NCI-H748 (cell line): ENCODE data around the gene EPHA10.

ENCODE experiments used
- DNase-seq: peaks from one replicate; lab custom pipeline; 2025; ENCODE audit not compliant: unreplicated experiment; lab: John Stamatoyannopoulos, UW

The EPHA10 gene

GRCh38 chr1:37734629-37735591 lies 30.0 kb downstream of the EPHA10 start:
- DNase-seq, result no peak

DNA sequence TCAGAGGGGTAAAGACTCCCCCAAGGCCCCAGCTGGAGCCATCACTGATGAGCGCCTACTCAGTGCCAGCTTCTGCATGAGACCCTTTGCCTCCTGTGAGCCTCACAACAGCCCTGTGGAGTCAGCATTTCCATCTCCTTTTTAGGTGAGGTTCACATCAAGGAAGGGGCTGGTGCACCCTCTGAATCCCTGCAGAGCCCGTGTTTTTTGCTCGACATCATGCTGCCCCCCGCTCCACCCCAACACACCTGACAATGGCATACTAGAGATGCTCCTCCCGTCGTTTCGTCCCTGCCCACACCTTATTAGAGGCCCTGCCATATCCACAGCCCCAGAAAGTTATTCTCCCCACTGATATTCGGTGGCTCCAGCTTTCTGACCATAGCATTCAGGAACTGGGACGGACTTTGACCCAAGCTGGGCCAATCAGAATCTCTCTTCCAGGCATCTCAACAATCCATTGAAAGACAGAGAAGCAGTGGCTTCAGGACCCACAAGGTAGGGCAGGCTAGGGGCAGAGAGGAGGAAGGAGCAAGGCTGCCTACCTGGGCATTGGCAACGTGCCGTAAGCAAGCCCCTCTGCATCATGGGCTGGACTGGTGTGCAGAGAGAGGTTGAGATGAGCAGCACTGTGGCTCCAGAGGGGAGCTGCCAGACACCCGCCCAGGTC lies 32.7 kb downstream of the EPHA10 start:
- DNase-seq, result no peak

DNA sequence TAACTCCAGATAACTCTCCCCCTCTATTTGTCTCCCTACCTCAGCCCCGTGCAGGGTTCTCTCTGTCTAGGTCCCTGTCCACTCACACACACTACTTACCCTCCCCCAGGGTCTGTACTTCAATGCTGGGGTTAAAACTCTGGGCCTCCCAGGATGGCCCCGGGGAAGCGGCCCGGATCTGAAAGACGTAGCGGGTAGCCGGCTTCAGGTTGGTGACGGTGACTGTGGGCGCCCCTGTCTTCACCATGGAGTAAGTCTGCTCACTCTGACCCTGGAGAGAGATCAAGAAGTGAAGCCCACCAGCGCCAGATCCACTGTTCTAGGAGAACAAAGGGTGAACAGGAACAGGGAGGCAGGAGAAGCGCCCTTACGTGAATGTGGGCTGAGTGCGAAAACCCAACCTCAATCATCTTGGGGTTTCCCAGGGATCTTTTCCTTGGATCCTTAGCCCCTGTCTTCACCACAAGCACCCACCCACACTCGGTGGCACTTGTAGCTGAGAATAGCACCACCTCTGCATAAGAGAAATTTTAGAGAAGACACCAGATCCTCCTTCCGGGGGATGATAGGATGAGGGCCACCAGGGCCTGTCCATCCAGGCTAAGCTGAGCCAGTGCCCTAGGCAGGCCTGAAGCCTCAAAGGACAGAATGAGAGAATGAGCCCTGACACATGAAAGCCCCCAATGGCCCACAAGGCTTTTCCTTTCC lies 33.5 kb downstream of the EPHA10 start:
- DNase-seq, result no peak

DNA sequence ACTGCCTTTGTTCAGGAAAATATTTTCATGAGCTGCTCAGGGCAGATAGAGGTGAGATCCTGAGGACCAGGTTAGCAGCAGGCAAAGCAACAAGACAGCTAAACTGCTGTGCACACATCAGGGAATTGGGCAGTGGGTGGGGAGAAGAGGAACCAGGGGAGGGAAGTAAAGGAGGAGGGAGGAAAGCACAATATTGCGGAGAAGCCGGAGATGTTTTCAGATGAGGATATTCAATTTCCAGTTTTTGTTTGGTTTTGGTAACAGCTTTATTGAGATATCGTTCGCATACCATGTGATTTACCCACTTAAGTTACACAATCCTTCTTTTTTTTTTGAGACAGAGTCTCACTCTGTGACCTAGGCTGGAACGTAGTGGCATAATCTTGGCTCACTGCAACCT lies 34.5 kb downstream of the EPHA10 start:
- no peak for DNase-seq

- no peak for DNase-seq
Observed at GRCh38 chr1:37728416-37728815, 36.5 kb downstream of the EPHA10 start.

DNA sequence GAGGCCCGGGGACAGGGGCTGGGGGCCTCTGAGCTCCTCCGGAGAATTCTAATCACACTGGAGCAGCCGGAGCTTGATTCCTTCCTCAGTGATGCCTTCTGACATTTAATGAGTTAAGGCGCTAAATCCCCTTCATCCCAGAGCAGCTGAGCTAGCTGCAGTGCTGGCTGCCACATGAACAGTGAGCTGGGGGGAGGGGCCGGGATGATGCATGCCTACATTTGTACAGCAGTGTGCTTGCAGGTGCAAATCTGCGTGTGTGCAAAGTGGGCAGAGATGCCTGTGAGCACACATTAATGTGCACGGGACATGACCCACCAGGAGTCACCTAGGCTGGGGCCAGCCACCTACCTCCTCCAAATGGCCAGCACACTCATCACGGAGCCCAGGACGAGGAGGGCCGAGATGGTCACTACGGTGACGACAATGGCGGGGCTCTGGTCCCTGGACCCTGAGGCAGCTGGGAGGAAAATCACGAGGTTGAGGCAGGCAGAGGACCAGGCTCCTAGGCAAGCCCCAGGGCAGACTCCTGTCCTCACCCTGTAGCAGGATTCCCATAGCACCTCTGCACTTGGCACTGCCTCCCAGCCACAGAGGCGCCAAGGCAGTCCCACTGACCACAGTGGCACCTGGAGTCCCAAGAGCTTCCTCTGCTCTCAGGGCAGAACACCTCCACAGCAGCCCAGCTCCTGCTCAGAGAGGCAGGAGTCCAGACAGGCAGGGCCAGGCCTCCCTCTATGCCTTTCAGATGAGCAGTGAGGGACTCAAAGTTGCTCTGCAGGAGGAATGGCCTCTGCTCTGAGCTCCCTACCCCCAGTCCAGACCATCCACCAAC lies 38.0 kb downstream of the EPHA10 start:
- no peak for DNase-seq

DNA sequence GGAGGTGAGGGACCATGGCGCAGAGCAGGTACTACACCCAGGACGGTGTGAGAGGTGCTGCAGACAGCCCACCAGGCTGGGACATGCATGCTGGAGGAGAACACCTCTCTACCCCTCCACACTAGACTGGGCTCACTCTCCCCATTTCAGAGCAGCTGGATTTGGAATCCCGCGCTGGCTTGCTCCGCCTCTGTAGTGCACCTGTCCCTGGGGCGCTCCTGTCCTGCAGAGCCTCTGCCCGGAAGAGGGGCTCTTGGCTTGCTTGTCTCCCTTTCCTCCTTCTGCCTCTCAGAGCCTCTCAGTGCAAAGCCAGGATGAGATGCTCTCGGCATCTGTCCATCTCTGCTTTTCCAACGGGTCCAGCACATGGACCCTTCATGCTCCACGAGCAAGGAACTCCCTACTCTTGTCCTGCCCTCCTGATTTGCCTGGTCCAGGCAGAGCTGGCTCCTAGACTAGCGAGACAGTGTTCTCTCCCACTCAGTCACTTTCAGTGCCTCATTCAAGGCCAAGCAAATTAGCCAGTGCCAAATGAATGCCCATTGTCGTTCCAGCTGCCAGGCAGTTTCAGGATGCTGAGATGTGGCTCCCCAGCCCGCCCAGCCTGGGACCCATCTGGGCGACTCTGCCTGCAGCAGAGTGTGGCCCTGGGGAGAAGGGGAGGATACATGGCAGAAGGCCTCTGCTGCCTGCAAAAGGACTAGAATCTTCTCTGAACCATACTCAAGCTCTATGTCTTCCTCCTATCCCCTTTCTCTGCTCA lies 38.9 kb downstream of the EPHA10 start:
- DNase-seq, result no peak

DNA sequence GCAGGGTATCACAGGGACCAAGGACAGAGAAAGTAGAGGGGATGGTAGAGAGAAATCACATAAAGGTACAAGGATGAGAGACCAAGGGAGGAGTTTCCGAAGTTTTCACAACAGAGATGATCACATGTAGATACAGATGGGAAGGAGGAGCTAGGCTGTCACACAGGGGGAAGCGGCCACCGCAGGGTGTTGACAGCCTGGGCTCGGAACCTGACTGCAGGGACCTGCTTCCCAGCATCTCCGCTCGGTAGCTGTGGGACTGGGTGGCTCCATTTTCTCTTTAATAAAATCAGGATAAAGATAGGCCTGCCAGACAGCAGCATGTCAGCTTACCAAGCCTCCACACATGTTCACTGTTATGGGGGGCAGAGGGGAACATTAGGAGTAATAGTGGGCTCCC lies 40.3 kb downstream of the EPHA10 start:
- DNase-seq, result no peak

DNA sequence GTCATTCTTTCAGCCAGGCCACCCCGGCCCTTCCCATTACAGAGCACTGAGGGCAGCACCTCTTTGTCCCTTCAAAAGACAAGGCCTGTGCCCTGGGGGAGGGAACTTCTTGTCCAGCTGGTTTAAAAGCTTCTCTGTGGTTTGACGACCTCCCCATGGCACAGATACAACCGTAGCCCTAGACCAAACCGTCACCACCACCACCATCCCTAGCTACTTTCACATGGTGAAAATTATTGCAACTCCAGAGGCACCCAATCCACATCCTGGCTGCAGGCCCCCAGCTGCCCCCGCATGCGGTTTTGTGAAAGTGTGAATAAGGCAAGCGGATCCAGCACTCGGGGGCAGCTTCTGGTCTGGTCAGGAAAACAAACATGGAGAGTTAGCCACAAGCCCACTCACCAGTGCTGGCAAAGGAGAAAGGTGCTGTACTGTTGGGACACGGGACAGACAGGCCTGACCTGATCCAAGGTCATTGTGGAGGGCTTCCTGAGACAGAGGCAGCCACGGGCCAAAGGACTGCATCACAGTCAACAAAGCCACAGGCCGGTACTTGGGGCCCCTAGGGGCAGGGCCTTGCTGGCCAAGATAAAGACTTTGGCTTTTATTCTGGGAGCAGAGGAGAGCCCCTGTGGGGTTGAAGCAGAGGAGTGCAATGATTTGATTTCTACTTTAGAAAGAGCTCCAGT lies 41.4 kb downstream of the EPHA10 start:
- no peak for DNase-seq

DNA sequence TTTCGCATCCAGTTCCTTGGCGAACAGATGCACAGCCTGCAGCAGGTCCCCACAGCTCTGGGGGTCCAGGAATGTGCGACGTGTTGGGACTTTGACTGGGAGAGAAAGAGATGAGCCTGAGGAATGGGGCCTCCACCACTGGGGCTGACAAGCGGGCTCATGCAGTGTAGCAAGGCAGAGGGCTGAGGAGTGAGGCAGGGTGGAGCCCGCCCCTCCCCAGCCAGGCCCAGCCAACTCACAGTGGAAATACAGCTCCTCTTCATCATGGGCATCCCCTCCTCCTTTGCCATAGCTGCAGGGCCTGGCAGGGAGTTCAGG lies 41.9 kb downstream of the EPHA10 start:
- no peak for DNase-seq

DNA sequence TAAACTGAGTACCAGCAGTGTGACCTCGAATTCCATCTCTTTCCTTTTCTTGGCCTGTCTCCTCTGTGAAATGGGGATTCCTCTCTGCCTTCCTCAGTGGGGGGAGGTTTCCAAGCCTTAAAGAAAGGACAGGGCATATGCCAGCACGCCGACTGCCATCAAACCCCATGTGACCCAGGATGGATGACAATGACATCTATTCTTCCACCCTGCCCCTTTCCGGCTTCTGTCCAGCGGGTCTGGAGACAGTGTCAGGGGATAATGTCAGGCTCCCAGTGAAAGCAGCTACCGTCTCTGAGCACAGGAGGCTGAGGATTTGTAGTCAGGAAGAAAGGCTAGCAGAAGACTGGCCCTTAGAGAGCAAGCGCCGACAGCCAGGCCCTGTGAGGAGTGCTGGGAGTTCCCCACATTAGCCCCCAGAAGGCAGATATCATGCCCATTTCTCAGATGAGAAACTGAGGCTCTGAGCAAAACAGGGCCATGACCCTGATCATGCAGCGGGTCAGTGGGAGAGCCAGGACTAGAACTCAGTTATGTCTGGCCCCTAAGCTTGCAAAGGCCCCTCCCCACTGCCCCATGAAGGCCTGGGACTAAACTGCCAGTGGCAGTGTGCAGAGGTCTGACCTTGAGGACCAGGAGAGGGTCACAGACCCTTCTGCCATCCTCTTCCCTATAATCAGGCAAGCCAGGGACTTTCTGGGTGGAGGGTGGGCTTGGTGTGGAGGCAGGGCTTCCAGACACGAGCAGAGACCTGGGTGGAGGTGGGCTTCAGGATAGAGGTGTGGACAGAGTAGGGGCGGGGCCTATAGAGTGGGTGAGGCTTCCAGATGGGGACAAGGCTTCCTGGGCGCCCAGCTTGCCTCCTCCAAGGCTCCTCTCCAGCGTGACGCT lies 42.5 kb downstream of the EPHA10 start:
- no peak for DNase-seq

GRCh38 chr1:37721565-37721964 lies 43.4 kb downstream of the EPHA10 start:
- DNase-seq, result no peak

DNA sequence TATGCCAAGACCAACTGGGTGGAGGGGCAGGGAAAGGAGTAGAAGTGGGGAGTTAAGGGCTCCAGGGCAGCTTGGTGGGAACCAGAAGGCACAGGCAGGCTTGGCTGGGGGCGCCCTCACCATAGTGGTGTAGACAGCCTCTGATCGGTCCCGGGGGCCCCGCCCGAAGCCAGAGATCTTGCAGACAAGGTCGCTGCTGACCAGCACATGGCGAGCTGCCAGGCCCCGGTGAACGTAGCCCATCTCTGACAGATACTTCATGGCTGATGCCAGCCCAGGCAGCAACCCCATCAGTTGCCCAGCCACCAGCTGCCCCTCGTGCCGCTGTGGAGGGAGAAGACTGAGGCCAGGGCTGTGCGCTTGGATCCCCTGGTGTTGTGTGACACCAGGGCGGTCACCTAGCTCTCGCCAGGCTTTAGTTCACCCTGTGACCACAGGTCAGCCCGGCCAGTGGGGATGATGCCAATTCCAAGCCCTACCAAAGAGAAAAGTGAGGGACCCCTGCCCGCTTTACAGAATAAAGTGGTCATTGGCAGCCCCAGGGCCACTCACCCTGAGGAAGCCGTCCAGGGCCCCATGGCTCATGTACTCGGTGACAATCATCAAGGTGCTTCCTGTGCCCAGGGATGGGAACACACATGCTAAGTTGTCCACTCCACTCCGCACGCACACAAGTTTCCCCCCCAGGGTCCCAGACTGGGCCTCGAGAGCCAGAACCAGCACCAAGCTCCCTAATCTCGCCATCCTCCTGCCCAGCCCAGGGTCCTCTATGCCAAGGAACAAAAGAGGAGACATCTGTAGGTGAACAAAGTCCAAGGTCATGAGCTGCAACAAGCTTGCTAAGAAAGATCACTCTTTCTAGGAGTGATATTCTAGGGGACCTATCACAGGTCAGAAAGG lies 44.4 kb downstream of the EPHA10 start:
- DNase-seq, result no peak

DNA sequence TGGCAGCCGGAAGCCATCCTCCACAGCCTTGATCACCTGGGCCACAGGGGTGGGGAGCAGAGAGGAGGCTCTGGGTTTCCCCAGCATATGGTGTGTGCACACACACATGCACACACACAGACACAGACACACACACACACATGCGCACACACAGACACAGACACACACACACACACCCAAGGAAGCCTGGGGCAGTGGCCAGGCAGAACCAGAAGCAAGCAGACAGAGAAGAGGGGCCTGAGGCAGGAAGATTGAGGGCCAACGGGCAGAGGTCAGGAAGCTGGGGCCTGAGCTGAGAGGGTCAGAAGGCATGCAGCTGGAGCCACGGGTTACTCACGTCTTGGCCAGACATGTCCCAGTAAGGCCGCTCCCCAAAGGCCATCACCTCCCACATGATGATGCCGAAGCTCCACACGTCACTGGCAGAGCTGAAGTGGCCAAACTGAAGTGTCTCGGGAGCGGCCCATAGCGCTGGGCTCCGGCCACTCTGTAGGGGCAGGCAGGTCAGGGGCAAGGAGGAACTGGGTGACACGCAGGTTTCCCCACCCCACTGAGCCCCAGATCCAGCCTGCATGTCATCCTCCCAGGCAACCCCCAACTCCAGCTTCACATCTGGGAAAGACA lies 45.2 kb downstream of the EPHA10 start:
- DNase-seq, result no peak

DNA sequence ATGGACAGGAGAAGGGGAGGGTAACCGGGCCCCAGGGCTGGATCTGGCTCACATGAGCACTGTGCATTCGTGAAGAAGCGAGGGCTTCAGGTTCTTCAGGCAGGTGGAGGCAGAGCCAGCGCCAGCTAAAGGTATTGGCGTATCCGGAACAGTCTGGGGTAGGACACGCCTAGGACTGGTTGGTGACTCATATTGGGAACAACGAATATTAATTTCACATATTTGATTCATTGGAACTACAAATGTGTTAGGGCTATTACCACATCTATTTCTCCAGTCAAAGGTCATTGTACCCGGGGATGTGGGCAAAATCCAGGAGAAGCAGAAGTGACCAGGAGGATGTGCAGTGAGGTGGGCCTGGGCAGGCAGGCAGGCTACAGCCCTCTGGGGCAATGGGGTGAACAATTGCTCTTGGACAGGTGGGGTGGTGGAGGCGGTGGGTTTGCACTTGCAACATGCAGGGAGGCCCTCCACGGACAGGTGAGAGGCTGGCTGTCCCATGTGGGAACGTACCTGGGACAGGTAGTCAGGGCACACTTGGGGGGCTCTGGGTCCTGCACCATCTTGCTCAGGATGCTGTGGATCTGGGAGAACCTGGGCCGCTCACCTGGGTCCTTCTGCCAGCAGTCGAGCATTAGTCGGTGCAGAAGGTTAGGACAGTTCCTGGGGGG lies 45.9 kb downstream of the EPHA10 start:
- no peak for DNase-seq

GRCh38 chr1:37718181-37718900 lies 46.6 kb downstream of the EPHA10 start:
- DNase-seq, result no peak
